Adrenal gland (tissue), 12 donors: ENCODE data around the gene SPINK5. TPM values are rescaled to one million over a fixed set of nuclear protein-coding genes. Genes with fewer than 3 reads are reported as not detected.
A peak's percentile ranks its signal among the peaks of the same experiment; 100 is the strongest.

Experiments
- DNase-seq, 7 donors: peaks; one replicate each; pipeline ENCODE4 v3.0.0-alpha.2; 2019 to 2020
- H3K27ac ChIP-seq, 5 donors: fragments of 200-600 bp; sonication (generic) in 4 of 5; 1 replicate in 3 of 5; 2 replicates in 2 of 5; pipeline versions ENCODE4 v1.5.1 to v1.8.0; 2016 to 2020; ENCODE audit warnings: mild to moderate bottlenecking in 1 of 5
- H3K27me3 ChIP-seq: fragments of 200-600 bp; 2 replicates; pipeline ENCODE4 v1.8.0; 2021
- H3K36me3 ChIP-seq, 2 donors: fragments of 200-600 bp; replicated peaks in 1 of 2; 1 replicate in 1 of 2; 2 replicates in 1 of 2; pipeline versions ENCODE4 v1.5.1 to v1.8.0; 2018 to 2022
- H3K4me1 ChIP-seq, 2 donors: fragments of 200-600 bp; replicated peaks in 1 of 2; 1 replicate in 1 of 2; 2 replicates in 1 of 2; pipeline versions ENCODE4 v1.5.1 to v1.8.0; 2018 to 2021
- H3K4me3 ChIP-seq, 4 donors: fragments of 200-600 bp; sonication (generic) in 3 of 4; one replicate each; pipeline ENCODE4 v1.5.1; 2016 to 2018
- H3K9me3 ChIP-seq, 3 donors: fragments of 200-600 bp; sonication (generic) in 1 of 3; replicated peaks in 1 of 3; 1 replicate in 2 of 3; 2 replicates in 1 of 3; pipeline versions ENCODE4 v1.5.1 to v1.8.0; 2016 to 2021
- POLR2A ChIP-seq, 2 donors: fragments of 450-650 bp; IDR thresholded peaks; one replicate each; pipeline ENCODE4 v1.6.1; 2017; ENCODE audit warnings: antibody characterized with exemption in 2 of 2, mild to moderate bottlenecking in 2 of 2, moderate library complexity in 1 of 2
- WGBS, 4 donors: extraction: QIAGEN DNeasy Blood & Tissue Kit in 2 of 4; methylation state at CpG; one replicate each; pipeline versions ENCODE4 v1.1.5 to v1.1.7; 2013 to 2017; 5-methylcytosine and 5-hydroxymethylcytosine counted together
- intact Hi-C, 2 donors: fragments of 100-400 bp; cut with DNase I; formaldehyde crosslinking; loops; one replicate each; pipeline versions ENCODE4 v1.14.1 to v1.15.0; 2022 to 2023
- polyA plus RNA-seq, 3 donors: library from polyadenylated mRNA; stranded (reverse); fragments of 200-250 nt in 2 of 3; fragments of 350-450 nt in 1 of 3; fragmentation: Illumina TruSeq in 1 of 3; extraction: RNeasy Lipid Tissue Mini Kit (QIAGEN cat#74804) in 1 of 3; gene quantifications; one replicate each; pipeline ENCODE4 v1.2.3, GENCODE V29; 2013 to 2014
- total RNA-seq, 9 donors: library from RNA; depleted of rRNA in 4 of 9; stranded (reverse); fragments of >200 nt in 4 of 9; fragments of 120-200 nt in 1 of 9; fragmentation: NEBNext Ultra II Directional in 1 of 9; extraction: Animal tissue kit (Norgen Biotek cat#: 25700) in 1 of 9; gene quantifications; one replicate each; pipeline versions ENCODE4 v1.1.0 to v1.2.4, GENCODE V29; 2013 to 2023
- TF ChIP-seq, protein P1 (sequence below), 6 experiments: fragments of 450-650 bp in 4 of 6; fragments of 200-600 bp in 2 of 6; sonication (generic) in 1 of 6; IDR thresholded peaks; 1 replicate in 5 of 6; 2 replicates in 1 of 6; pipeline versions ENCODE4 v1.5.1 to v1.8.0; 2016 to 2021; ENCODE audit warnings: antibody characterized with exemption in 6 of 6, mild to moderate bottlenecking in 2 of 6, moderate library complexity in 1 of 6
- donor health status: healthy with polysubstance abuse.
- donor health status: Bipolar disorder and iron deficiency.
- donor health status: DM: yes; HTN: yes; CAD: no.
- donor health status: DM: no; HTN: no; CAD: no.
- donor health status: DM: no; HTN: no; CAD: no.
- donor health status: DM: yes; HTN: yes; CAD: no.

The SPINK5 gene
- total and polyA plus RNA-seq, 12 donors: 0.13 to 3.5 (median 0.40) TPM; not detected in 3

DNA sequence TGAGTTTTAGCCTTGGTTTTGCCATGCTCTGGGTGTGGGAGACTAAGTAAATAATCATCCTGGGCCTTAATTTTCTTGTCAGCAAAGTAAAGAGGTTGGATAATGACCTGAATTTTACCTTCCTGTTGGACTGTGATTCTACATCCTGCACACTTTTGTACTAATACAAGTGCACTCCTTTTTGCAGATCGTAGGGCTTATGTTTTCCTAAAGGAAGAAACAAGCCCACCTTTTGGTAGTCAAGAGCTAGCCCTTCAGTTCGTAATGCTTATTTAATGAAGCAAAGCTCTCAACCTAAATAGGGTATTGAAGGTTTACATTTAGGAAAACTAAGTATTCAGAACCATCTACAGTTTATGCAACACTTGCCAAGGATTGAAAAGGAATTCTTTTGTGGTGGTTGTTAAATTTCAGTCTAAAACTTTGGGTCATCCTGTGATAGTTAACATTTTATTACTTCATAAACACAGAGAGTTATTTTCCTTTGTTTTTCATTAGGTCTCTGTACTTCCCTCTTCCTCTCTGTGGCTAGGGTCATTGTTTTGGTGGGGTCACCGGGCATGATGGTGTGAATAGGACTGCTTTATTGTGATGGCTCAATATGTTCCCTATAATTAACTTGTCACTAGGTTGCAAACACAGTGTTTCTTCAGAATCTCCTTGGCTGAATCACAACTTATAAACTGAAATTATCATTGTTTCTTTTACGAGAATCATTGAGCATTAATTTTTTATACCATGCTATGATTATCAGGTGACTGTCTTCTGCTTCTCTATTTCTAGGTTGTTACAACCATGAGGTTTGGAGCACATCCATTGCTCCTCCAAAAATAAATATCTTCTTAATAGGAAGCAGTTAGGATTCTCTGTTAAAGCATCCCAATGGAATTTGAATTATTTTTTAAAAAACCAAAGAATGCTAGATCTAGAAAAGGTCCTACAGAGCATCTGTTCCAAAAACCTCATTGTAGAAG, 28.5 kb downstream of the SPINK5 start:
- intact Hi-C loops: no loop called here
- peaks cover 7% of the 10 kb centered on the region for H3K27me3 ChIP-seq
- TF ChIP-seq, protein P1, sequence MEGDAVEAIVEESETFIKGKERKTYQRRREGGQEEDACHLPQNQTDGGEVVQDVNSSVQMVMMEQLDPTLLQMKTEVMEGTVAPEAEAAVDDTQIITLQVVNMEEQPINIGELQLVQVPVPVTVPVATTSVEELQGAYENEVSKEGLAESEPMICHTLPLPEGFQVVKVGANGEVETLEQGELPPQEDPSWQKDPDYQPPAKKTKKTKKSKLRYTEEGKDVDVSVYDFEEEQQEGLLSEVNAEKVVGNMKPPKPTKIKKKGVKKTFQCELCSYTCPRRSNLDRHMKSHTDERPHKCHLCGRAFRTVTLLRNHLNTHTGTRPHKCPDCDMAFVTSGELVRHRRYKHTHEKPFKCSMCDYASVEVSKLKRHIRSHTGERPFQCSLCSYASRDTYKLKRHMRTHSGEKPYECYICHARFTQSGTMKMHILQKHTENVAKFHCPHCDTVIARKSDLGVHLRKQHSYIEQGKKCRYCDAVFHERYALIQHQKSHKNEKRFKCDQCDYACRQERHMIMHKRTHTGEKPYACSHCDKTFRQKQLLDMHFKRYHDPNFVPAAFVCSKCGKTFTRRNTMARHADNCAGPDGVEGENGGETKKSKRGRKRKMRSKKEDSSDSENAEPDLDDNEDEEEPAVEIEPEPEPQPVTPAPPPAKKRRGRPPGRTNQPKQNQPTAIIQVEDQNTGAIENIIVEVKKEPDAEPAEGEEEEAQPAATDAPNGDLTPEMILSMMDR (IDR thresholded peaks at IDR 0.05): no peak
- no peak for TF ChIP-seq POLR2A (IDR thresholded peaks at IDR 0.05)
- no peaks in the 10 kb centered on the region for H3K9me3 ChIP-seq
- WGBS, 4 donors: 68 to 83% (median 76%) methylated on average over 4 of the region's 4 CpGs
- H3K4me1 ChIP-seq: no peaks in the 10 kb centered on the region
- no peak overlapping the region for H3K27ac ChIP-seq
- DNase-seq: no peak
- H3K4me3 ChIP-seq: no peak overlapping the region
- no peaks in the 10 kb centered on the region for H3K36me3 ChIP-seq

DNA sequence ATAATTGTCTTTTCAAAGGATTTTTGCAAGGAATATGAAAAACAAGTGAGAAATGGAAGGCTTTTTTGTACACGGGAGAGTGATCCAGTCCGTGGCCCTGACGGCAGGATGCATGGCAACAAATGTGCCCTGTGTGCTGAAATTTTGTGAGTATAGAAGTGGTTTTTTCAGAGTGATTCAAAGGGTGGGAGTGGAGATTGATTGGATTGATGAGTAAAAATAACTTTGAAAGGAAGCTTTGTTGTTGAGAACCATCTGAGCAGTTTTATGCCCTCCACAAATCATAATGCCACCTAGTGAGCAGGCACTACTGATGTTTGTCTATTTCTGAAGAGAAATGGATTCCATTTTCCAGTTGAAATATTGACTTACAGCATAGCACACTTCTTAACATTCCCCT, 30.6 kb downstream of the SPINK5 start:
- Histone ChIP-seq H3K4me1 (no peaks in the 10 kb centered on the region), H3K27ac (no peak overlapping the region), H3K36me3 (no peaks in the 10 kb centered on the region), H3K9me3 (no peaks in the 10 kb centered on the region), H3K27me3 (peaks cover 11% of the 10 kb centered on the region), H3K4me3 (no peak overlapping the region)
- no peak for DNase-seq
- TF ChIP-seq, protein P1 (IDR thresholded peaks at IDR 0.05): no peak
- no peak for TF ChIP-seq POLR2A (IDR thresholded peaks at IDR 0.05)
- 86 to 92% (median 88%) methylated on average over 3 of the region's 3 CpGs for WGBS, 4 donors
- intact Hi-C loops: no loop called here

DNA sequence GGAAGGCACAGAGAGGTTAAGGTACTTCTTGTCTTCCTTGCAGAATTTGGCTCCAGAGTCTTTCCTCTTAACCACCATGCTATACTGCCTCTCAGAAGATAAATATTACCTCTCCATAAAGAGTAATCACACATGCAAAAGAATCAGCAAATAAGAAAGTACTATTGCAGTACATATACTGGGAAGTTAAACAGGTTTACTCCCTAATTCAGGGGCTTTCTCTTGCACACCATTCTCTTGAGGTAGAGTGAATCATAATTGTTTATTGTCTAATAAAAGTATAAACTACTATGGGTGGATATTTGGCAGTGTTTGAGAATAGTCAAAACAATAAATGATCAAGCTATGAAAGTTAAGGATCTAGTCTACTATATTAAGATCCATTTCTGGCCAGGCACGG, 40.4 kb downstream of the SPINK5 start:
- no peak for DNase-seq
- no peak overlapping the region for H3K27ac ChIP-seq
- H3K36me3 ChIP-seq: no peaks in the 10 kb centered on the region
- H3K4me1 ChIP-seq: no peaks in the 10 kb centered on the region
- no peaks in the 10 kb centered on the region for H3K27me3 ChIP-seq
- TF ChIP-seq, protein P1 (IDR thresholded peaks at IDR 0.05): no peak
- TF ChIP-seq POLR2A (IDR thresholded peaks at IDR 0.05): no peak
- 75 to 88% (median 79%) methylated on average over 1 of the region's 1 CpG for WGBS, 4 donors
- intact Hi-C loops: no loop called here
- H3K9me3 ChIP-seq: no peaks in the 10 kb centered on the region
- H3K4me3 ChIP-seq: no peak overlapping the region

DNA sequence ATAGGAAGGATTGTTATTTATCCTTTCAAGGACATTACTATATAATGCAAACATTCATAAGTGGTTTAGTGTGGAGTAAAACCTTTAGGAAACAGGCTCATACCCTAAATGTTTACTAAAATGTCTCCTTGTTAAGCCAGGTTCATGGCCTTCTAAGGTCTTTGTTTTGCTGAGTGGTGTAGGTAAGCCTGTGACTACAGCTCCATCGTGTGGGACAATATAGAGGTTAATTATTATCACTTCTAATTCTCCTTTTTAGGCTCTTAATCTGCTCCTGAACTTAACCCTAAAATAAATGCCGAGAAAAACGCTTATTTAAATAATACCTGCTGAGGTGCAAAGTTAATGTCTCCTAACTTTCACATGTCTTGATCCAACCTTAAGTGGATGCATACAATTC, 43.8 kb downstream of the SPINK5 start:
- no peak overlapping the region for H3K4me3 ChIP-seq
- no peaks in the 10 kb centered on the region for H3K27me3 ChIP-seq
- H3K4me1 ChIP-seq: no peaks in the 10 kb centered on the region
- H3K36me3 ChIP-seq: no peaks in the 10 kb centered on the region
- 33 to 64% (median 39%) methylated on average over 3 of the region's 3 CpGs for WGBS, 4 donors
- TF ChIP-seq POLR2A (IDR thresholded peaks at IDR 0.05): no peak
- TF ChIP-seq, protein P1 (IDR thresholded peaks at IDR 0.05): peak in 1 of 6 experiments; percentile 9
- intact Hi-C loops: no loop called here
- DNase-seq: no peak
- no peaks in the 10 kb centered on the region for H3K9me3 ChIP-seq
- no peak overlapping the region for H3K27ac ChIP-seq
